HG03175 (cell line): ENCODE data around the gene ELL.

Experiments used
- ATAC-seq: cut with Tn5 transposase; IDR thresholded peaks from one replicate; pipeline ENCODE4 v1.9.1; 2021; ENCODE audit warnings: mild to moderate bottlenecking, moderate library complexity; ENCODE audit not compliant: unreplicated experiment

Gene ELL

DNA sequence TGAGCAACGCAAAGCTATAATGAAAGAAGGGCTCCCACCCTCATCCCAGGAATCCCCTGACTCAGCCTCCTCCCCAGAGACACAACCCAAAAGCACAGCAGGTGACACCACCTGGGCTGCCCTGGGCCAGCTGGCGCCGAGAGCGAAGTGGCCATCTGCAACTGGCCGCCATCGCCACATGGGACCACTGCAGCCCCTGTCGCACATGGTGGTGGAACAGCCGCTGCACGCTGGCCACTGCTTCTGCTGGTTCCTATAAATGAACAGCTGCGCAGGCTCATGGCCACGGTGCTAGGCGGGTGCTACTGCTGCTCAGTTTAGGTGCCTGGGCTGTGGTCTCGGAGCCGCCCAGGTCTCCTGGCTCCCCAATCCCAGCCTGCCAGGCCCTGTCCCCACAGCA lies 72.3 kb downstream of the ELL start:
- ATAC-seq, result no peak

DNA sequence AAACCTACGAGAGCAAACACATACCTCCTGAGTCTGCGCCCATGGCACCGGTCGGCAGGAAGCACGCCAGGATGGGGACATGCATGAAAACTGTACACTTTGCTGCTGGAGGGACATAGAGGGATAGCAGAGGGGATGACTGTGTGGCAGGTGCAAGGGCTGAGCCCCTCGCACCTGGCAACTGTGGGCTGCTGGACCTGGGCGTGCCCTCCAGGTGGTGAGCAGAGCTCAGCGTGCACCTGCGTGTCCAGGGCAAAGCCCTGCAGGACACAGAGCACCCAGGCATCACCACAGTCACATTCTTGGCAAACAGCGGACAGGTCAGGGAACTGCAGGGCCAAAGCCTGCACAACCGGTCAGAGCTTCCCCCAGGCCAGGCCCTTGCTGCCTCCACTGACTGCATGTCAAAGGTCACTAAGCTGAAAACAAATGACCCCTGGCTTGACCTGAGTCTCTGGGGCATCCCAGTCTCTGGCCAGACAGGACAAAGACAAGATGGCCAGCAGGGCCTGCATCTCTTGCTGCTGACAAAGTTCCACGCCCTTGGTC lies 75.0 kb downstream of the ELL start:
- no peak for ATAC-seq

- no peak for ATAC-seq
Measured at GRCh38 chr19:18446145-18446810, 75.6 kb downstream of the ELL start.

DNA sequence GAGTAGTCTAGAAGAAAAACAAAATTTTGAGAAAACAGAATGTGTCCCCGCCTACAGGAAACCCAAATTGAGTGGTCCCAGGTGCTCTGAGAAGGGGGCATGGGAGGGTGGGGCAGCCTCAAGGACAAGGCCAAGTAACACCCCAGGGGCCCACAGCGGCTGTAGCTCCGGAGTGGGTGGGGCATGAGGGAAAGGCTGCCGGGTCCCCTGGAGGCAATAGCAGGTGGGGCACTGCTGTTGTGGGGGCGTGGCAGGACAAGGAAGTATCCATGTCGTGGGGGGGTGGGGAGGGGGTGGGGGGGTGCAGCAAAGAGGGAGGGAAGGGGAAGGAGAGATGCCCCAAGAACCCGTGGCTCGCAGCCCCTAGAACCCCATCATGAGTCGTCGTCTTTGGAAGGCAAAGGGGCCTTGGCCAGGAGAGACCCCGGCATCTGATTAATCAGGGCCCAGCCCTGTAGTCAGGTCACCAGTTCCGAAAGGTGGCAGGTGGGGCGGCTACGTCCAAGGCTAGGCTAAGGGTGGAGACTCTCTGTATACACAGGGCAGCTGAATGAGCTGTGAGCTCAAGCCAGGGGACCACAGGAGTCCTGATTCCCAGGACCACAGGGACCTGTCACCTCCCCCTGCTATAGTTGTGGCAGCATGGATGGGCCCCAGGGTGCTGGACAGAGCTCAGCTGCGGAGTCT lies 76.5 kb downstream of the ELL start:
- ATAC-seq, result no peak

DNA sequence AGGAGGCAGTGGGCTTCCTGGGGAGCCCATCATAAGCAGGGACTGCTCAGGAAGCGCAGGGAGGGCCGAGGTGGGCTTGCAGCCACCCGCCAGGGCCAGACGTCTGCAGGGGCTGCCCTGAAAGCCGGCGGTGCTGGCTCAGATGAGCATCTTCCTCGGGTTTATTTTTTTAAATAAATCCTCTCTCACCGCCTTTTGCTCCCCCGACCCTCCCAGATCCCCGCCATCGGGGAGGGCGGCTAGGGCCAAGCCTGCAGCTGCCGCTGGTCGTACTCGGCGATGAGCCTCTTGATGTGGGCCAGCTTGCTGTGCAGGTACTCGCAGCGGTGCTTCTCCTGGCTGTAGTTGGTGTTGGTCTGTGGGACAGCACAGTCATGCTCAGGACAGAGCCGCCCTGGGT lies 77.4 kb downstream of the ELL start:
- ATAC-seq, result no peak

GRCh38 chr19:18443831-18444230 lies 78.0 kb downstream of the ELL start:
- ATAC-seq, result no peak

DNA sequence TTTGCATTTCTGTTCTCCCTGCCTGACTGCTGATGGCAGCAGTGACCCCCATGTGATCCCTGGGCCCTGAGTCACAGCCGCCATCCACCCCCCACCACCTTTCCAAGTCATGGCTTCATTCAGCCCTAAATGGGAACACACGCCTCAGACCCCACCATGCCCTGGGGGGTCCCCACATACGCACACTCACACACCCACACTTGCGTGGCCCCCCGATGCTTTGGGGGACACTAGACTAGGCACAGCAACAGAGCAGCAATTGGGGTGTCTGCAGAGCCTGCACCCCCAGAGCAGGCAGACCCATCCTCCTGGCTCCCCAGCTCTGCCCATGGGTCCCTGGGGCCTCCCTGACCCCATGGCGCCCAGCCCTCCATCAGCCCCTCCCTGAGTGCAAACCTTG lies 78.5 kb downstream of the ELL start:
- no peak for ATAC-seq

DNA sequence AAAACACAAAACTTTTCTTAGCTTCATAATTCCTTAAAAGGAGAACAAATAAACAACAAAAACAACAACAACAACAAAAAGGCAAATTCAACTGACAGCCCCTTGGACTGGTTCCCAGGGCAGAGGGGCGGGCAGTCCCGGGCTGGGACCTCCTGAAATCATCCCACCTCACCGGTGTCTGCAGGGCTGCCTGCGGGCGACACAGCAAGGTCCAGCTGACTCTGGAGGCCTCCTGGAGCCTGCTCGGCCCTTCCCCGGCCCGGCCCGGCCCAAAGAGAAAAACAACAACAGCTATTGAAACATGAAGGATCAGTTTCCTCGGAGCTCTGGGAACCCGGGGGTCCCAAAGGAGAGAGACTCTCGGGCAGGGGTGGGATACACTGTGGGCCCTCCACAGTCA lies 78.9 kb downstream of the ELL start:
- no peak for ATAC-seq

DNA sequence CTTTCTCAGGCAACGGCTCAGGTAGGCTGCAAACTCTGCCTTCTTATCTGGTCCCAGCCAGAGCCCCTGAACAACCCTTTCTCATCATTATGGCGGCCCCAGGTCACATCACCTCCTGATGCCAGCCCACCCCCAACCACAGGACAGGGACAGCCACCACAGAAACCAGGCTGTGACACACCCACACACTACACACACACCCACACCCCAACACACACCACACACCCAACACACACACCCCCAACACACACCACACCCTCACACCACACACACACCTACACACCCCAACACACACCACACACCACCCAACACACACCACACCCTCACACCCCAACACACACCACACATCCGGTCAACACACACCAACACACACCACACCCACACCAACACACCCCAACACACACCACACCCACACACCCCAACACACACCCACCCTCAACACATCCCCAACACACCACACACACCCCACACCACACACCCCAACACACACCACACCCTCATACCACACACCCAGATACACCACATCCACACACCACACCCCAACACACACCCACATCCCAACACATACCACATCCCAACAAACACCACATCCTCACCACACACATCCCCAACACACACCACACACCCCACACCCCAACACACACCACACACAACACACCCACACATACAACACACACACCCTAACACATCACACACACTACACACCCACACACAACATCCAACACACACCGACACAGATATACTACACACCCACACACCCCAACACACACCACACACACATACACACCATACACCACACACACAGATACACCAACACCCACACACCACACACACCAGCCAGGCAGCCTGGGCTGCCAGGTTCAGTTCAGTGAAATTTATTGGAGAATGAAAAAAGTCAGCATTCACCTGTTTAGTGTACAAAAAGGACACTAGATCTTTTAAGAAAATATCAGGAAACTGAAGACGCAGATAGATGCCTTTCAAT lies 79.8 kb downstream of the ELL start:
- ATAC-seq, result no peak

DNA sequence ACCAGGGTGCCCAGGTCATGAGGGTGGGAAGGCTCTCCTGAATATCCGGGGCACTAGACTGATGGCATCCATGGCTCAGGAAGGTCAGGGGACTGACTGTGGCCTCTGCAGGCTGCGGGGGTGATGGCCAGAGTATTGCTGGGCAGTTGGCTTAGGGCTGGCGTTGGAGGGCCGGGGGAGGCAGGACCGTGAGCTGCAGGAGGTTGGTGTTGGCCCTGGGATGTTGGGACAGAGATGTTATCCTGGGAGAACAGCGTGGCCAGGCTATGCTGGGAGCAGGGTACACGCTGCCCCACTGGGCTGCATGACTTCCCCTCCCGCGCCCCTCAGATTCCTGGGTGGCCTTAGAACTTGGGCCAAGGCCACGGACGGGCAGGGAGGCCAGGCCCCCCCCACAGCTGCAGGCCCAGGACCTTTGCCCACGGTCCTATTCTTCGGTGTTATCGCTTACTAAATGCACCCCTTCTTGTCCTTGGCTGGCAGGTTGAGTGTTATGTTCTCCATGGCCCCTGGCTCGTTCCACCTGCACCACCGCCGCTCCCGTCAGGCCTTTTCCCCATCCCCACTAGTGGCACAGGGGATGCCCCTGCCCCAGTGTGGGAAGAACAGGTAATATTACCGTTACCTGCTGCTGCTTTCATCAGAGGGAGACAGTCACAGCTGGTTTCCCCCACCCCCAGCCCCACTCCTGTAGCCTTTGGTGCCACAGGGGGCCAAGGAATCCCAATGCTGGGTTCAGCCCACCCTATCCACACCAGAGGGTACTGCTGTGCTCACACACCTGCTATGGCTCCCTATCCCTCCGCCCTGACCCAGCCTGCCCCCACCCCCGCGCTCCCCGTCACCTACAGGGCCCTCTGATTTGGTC lies 80.7 kb downstream of the ELL start:
- ATAC-seq, result no peak

DNA sequence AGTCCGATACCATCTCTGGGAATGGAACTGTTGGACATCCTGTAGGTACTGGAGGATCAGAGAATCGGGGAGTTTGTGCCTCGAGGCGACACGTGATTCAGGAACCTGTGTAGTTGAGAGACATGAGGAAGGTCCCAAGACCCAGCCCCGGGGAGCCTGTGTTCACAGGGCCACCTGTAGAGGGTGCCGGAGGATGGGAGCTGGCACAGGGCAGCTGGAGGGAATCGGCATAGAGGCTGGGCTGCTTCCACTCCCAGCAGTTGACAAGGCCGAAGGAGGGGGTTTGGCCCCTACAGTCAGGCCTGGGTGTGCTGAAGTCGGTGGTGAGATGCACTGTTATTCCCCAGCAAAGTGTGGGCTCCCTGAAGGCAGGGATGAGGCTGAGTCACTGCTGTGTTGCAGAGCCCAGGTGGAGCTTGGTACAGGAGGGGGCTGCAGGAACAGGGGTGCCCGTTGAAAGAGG lies 81.4 kb downstream of the ELL start:
- ATAC-seq, result no peak

- ATAC-seq, result no peak
Measured at GRCh38 chr19:18439910-18440237, 82.0 kb downstream of the ELL start.

DNA sequence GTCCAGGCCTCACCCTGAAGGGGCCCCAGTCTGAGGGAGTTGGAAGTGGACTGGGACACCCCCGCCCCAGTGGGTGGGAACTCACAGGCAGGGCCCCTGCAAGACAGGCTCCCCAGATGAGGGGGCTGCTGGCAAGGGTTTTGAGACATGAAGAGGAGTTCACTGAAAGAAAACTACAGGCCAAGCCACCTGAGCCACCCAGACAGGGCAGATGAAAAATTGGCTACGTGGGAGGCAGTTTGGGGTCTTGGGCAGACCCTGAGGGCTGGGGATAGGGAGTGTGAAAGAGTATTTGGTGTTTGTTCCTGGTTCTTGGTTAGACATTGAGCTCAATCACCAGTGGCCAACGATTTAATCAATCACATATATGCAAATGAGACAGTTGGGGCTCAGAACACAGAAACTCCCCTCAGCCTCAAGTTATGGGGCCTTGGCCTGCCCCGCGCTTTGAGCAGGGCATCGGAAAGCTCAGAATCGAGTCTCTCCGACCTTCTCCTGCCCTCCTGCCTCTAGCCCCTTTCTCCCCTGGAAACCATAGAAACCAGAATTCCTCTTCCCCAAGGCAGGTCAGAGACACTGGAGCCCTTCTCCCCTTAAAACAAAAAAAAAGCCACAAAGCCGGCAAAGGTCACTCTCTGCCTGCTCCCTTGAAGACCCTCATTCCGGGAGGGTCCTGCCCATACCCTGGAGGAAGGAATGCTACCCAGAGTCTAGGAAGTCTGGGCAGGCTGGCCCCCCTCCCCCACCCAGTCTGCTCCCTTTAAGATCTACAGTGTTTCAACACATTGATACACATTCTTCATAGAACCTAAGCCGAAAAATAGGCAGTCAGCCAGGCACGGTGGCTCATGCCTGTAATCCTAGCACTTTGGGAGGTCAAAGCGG lies 82.6 kb downstream of the ELL start:
- no peak for ATAC-seq

- ATAC-seq, result no peak
Measured at GRCh38 chr19:18438331-18439024, 83.4 kb downstream of the ELL start.

DNA sequence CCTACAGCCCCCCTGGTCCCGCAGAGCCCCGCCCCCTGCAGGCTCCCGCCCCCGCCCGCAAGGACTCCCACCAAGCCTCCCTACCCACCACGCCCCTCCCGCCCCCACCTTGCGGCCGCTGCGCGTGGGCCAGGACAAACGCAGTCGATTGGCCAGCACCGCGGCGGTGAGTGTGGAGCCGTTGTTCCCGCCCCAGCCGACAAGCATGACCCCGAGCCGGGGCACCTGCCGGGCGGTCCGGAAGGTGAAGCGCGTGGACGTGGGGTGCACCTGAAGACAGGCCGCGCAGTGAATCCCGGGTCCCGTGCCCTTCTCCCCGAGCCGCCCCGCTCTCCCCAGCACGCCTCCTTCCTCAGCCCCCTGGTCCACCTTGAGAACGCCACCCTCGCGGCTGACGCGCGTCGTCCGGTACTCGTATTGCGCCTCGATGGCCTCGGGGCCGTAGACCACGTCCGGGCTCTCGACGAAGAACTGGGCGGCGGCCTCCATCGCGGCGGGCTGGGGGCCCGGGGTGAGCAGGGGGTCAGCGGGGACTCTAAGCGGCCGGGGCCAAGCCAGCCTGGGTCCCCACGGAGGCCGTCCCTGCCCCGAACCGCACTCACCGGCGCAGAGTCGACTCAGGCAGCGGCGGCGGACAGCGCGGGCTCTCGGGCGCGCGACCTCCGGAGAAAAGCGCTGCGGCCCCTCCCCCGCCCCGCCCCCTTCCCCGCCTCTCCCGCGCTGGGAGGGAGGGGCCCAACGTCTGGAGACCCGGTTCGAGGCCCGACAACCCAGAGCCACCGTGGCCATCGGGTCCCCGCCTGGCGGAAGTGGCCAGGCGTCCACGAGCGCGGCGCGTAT lies 84.2 kb downstream of the ELL start, which contains the start of gene ISYNA1:
Gene ISYNA1, minus strand, starts transcription at position 643 of the 840 bp plus-strand sequence. Its CDS starts 154 bp downstream, at position 489.
- no peak for ATAC-seq

DNA sequence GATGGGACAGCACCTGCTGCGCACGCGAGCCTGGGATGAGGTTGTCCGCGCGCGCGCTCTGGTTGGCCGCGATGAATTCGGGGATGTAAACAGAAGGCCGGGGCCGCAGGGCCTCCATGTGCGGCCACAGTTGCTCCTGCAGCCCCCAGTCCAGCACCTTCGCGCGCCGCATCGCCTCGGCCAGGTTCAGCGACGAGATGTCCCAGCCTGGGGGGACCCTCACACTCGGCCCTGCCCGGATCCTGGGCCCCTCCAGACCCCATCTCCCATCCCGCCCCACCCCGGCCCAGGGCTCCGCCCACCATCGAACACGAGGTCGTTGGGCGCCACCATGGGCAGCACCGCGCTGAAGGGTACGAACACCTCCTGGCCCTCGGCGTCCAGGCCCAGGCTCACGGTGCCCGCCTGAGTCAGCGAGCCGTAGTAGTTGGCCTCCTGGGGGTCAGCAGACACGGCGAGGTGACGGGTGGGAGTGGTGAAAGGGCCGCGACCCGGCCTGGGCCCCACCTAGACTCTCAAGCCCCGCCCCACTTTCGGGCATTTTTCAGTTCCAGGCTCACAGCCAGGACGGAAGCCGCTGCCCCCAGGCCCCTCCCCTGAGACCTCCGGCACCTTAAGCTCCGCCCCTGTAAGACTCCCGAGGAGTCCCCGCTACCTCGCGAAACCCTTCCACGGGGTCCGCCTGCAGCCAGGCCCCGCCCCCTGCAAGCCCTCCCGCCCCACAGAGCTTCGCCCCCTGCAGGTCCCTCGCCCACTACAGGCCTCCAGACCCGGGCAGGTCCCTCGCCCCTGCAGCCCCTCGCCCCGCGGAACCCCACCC lies 85.0 kb downstream of the ELL start:
- ATAC-seq, result no peak
